GM23338 (cell line): ENCODE results near the gene CACNG6. TPM values are rescaled to one million over a fixed set of nuclear protein-coding genes. Genes with fewer than 3 reads are reported as not detected.
"Not testable (repeated sequence)": the region's sequence is repeated elsewhere in the genome, so short reads cannot be mapped to it uniquely, and the experiment has no call there.

Source experiments
- ATAC-seq: fragments of 200-7000 bp; cut with Tn5 transposase; 3 replicates; pipeline ENCODE4 v1.9.1; 2020
- DNase-seq: peaks from one replicate; pipeline ENCODE4 v3.0.0-alpha.2; 2015; ENCODE audit warnings: low spot score
- H2AFZ ChIP-seq: fragments of 200-600 bp; sonication (generic); 2 replicates; pipeline ENCODE4 v1.8.0; 2016; ENCODE audit warnings: antibody characterized with exemption, mild to moderate bottlenecking, moderate library complexity
- H3F3A ChIP-seq: fragments of 200-600 bp; sonication (generic); replicated peaks from 2 replicates; pipeline ENCODE4 v1.8.0; 2017; ENCODE audit warnings: antibody characterized with exemption, mixed run types, low read depth
- H3K27ac ChIP-seq: fragments of 200-600 bp; sonication (generic); 2 replicates; pipeline ENCODE4 v1.6.1; 2016; ENCODE audit warnings: low read depth
- H3K27me3 ChIP-seq: fragments of 200-600 bp; sonication (generic); 2 replicates; pipeline ENCODE4 v1.8.0; 2016; ENCODE audit warnings: mild to moderate bottlenecking, mixed run types, moderate library complexity; ENCODE audit not compliant: insufficient read depth
- H3K36me3 ChIP-seq: fragments of 200-600 bp; sonication (generic); 2 replicates; pipeline ENCODE4 v1.8.0; 2016; ENCODE audit warnings: mild to moderate bottlenecking; ENCODE audit not compliant: insufficient read depth
- H3K4me1 ChIP-seq: fragments of 200-600 bp; sonication (generic); 2 replicates; pipeline ENCODE4 v1.8.0; 2016; ENCODE audit warnings: mild to moderate bottlenecking, moderate library complexity; ENCODE audit not compliant: insufficient read depth
- H3K4me2 ChIP-seq: fragments of 200-600 bp; sonication (generic); 2 replicates; pipeline ENCODE4 v1.7.1; 2017; ENCODE audit warnings: mixed run types
- H3K4me3 ChIP-seq: fragments of 200-600 bp; sonication (generic); 2 replicates; pipeline ENCODE4 v1.6.1; 2016; ENCODE audit warnings: mixed run types
- H3K79me2 ChIP-seq: fragments of 200-600 bp; sonication (generic); replicated peaks from 2 replicates; pipeline ENCODE4 v1.8.0; 2017; ENCODE audit warnings: mild to moderate bottlenecking; ENCODE audit not compliant: insufficient read depth
- H3K9me2 ChIP-seq: fragments of 200-600 bp; sonication (generic); 2 replicates; pipeline ENCODE4 v1.8.0; 2017; ENCODE audit not compliant: insufficient read depth
- H4K20me1 ChIP-seq: fragments of 200-600 bp; sonication (generic); replicated peaks from 2 replicates; pipeline ENCODE4 v1.8.0; 2017; ENCODE audit warnings: mild to moderate bottlenecking; ENCODE audit not compliant: insufficient read depth
- H3K27ac Mint-ChIP-seq: 2 replicates; pipeline ENCODE4 v1.8.0; 2020; ENCODE audit warnings: inconsistent platforms, mild to moderate bottlenecking, moderate library complexity, mixed read lengths
- H3K27me3 Mint-ChIP-seq: 3 replicates; pipeline ENCODE4 v1.8.0; 2022; ENCODE audit warnings: low read depth, mild to moderate bottlenecking, moderate library complexity, mixed read lengths, inconsistent platforms; ENCODE audit not compliant: insufficient read depth, poor library complexity
- H3K36me3 Mint-ChIP-seq: 3 replicates; pipeline ENCODE4 v1.8.0; 2021; ENCODE audit warnings: low read depth, mild to moderate bottlenecking, inconsistent platforms, moderate library complexity, mixed read lengths
- H3K4me1 Mint-ChIP-seq: 3 replicates; pipeline ENCODE4 v1.8.0; 2020; ENCODE audit warnings: mild to moderate bottlenecking, inconsistent platforms, mixed read lengths
- H3K4me3 Mint-ChIP-seq: 3 replicates; pipeline ENCODE4 v1.8.0; 2021; ENCODE audit warnings: moderate library complexity, mild to moderate bottlenecking, inconsistent platforms, mixed read lengths
- H3K9me3 Mint-ChIP-seq: 3 replicates; pipeline ENCODE4 v1.8.0; 2020; ENCODE audit warnings: moderate library complexity, mild to moderate bottlenecking, inconsistent platforms, mixed read lengths
- CREB1 ChIP-seq: fragments of 250-450 bp; sonication (Bioruptor Pico); IDR thresholded peaks from 2 replicates; pipeline ENCODE4 v1.5.0; 2020; ENCODE audit warnings: low read depth, mild to moderate bottlenecking, moderate library complexity
- ETS1 ChIP-seq: IDR thresholded peaks from 2 replicates; pipeline ENCODE4 v1.6.1; 2016; ENCODE audit warnings: antibody characterized with exemption
- JUNB ChIP-seq: IDR thresholded peaks from one replicate; pipeline ENCODE4 v1.6.1; 2016; ENCODE audit warnings: antibody characterized with exemption; ENCODE audit not compliant: unreplicated experiment
- NANOG ChIP-seq: IDR thresholded peaks from 2 replicates; pipeline ENCODE4 v1.6.1; 2016; ENCODE audit warnings: antibody characterized with exemption, borderline replicate concordance
- POLR2AphosphoS5 ChIP-seq: IDR thresholded peaks from 2 replicates; pipeline ENCODE4 v1.6.1; 2016; ENCODE audit warnings: antibody characterized with exemption, low read depth
- STAT1 ChIP-seq: IDR thresholded peaks from one replicate; pipeline ENCODE4 v1.6.1; 2016; ENCODE audit warnings: antibody characterized with exemption; ENCODE audit not compliant: unreplicated experiment
- ZNF114 ChIP-seq: fragments of 250-450 bp; sonication (Bioruptor Pico); IDR thresholded peaks from 2 replicates; pipeline ENCODE4 v1.5.0; 2020; ENCODE audit warnings: mild to moderate bottlenecking, moderate library complexity
- polyA plus RNA-seq: library from polyadenylated mRNA; unstranded; fragments of >200 nt; fragmentation: Nextera tagmentation; extraction: Ambion mirVana; gene quantifications from 2 replicates; pipeline ENCODE4 v1.2.1, GENCODE V29; 2016
- total RNA-seq: library from RNA; depleted of rRNA; stranded (reverse); fragments of >200 nt; shearing (Covaris generic); gene quantifications from 2 replicates; pipeline ENCODE4 v1.2.3, GENCODE V29; 2014
- TF ChIP-seq, protein P1 (sequence below), 2 experiments: fragments of 200-600 bp in 1 of 2; sonication (generic) in 1 of 2; conservative IDR thresholded peaks; 2 replicates each; pipeline versions ENCODE4 v1.5.1 to v1.6.1; 2016 to 2017; ENCODE audit warnings: antibody characterized with exemption in 2 of 2, low read depth in 2 of 2, mild to moderate bottlenecking in 2 of 2, moderate library complexity in 1 of 2

The CACNG6 gene
- total and polyA plus RNA-seq, 2 experiments from 2014 or later, result 0.38 to 1.5 TPM

- Histone ChIP-seq H3K27me3 (no peaks in the 10 kb centered on the region), H3K4me1 (peaks cover 16% of the 10 kb centered on the region), H3K4me2 (peak overlapping the region; percentile 72), H3F3A (peaks cover 19% of the 10 kb centered on the region), H3K4me3 (peak overlapping the region; percentile 42), H4K20me1 (no peaks in the 10 kb centered on the region), H3K9me2 (no peaks in the 10 kb centered on the region), H3K27ac (no peak overlapping the region; the same call in 1 of the 2 replicates), H3K79me2 (no peaks in the 10 kb centered on the region), H2AFZ (no peak overlapping the region), H3K36me3 (no peaks in the 10 kb centered on the region)
- ATAC-seq (peak; percentile 20), DNase-seq (peak; percentile 89)
- peak overlapping the region; percentile 73 for H3K4me3 Mint-ChIP-seq
- H3K4me1 Mint-ChIP-seq, result peaks cover 31% of the 10 kb centered on the region
- H3K27me3 Mint-ChIP-seq, result peaks cover 18% of the 10 kb centered on the region
- H3K36me3 Mint-ChIP-seq, result peaks cover 3% of the 10 kb centered on the region
- H3K27ac Mint-ChIP-seq, result peak overlapping the region; percentile 71; the same call in 1 of the 2 replicates
- TF ChIP-seq ETS1 (peak; percentile 57), STAT1 (no peak), CREB1 (CRISPR knock-in tag) (peak; percentile 67)
- H3K9me3 Mint-ChIP-seq, result no peaks in the 10 kb centered on the region
Measured at GRCh38 chr19:53945441-53945840, 46.0 kb upstream of the CACNG6 start.

DNA sequence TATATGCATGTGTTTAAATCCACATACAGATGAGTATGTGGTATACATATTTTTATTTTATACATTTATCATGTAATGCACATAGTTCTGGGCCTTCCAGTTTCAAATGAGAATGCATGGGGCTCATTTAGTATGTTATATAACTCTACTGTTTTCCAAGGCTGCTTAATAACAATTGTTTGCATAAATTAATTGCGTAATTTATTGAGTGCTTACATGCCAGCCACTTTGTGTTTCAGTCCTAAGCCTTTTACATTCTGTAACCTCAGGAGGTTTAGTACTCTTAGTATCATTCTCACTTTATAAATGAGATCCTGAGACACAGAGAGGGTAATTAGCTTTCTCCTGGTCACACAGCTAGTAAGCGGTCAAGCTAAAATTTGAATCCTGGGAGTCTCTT, 45.4 kb upstream of the CACNG6 start:
- no peaks in the 10 kb centered on the region; the same call in 2 of the 3 replicates for H3K36me3 Mint-ChIP-seq
- H3K27me3 Mint-ChIP-seq, result peaks cover 18% of the 10 kb centered on the region
- H4K20me1 ChIP-seq, result no peaks in the 10 kb centered on the region
- peaks cover 16% of the 10 kb centered on the region for H3K4me1 ChIP-seq
- H3K9me3 Mint-ChIP-seq, result no peaks in the 10 kb centered on the region
- no peaks in the 10 kb centered on the region for H3K36me3 ChIP-seq
- TF ChIP-seq STAT1, result no peak
- peak overlapping the region; percentile 42 for H3K4me3 ChIP-seq
- H3K79me2 ChIP-seq, result no peaks in the 10 kb centered on the region
- no peak overlapping the region for H2AFZ ChIP-seq
- 0 out of 2 replicates have a peak overlapping the region, but pooled peaks have one; percentile 52 for H3K27ac Mint-ChIP-seq
- no peaks in the 10 kb centered on the region for H3K27me3 ChIP-seq
- peaks cover 31% of the 10 kb centered on the region for H3K4me1 Mint-ChIP-seq
- no peaks in the 10 kb centered on the region for H3K9me2 ChIP-seq
- ATAC-seq, result no peak
- no peak overlapping the region for H3K27ac ChIP-seq
- peaks cover 17% of the 10 kb centered on the region for H3F3A ChIP-seq
- H3K4me3 Mint-ChIP-seq, result peak overlapping the region; percentile 73
- peak overlapping the region; percentile 52 for H3K4me2 ChIP-seq
- no peak for DNase-seq

GRCh38 chr19:53947624-53948023, 43.8 kb upstream of the CACNG6 start:
- H3F3A ChIP-seq, result peaks cover 14% of the 10 kb centered on the region
- H4K20me1 ChIP-seq, result no peaks in the 10 kb centered on the region
- Mint-ChIP-seq H3K4me1 (peaks cover 39% of the 10 kb centered on the region), H3K27ac (no peak overlapping the region), H3K9me3 (no peaks in the 10 kb centered on the region), H3K36me3 (peaks cover 3% of the 10 kb centered on the region), H3K4me3 (peak overlapping the region; percentile 26; the same call in 1 of the 3 replicates), H3K27me3 (peaks cover 13% of the 10 kb centered on the region)
- H3K27me3 ChIP-seq, result no peaks in the 10 kb centered on the region
- no peak overlapping the region for H3K4me3 ChIP-seq
- ATAC-seq, result peak; percentile 76
- peaks cover 23% of the 10 kb centered on the region for H3K4me1 ChIP-seq
- H3K9me2 ChIP-seq, result no peaks in the 10 kb centered on the region
- no peak overlapping the region for H2AFZ ChIP-seq
- H3K79me2 ChIP-seq, result no peaks in the 10 kb centered on the region
- DNase-seq, result peak; percentile 85
- no peak overlapping the region for H3K27ac ChIP-seq
- no peaks in the 10 kb centered on the region for H3K36me3 ChIP-seq
- no peak overlapping the region for H3K4me2 ChIP-seq
- no peak for TF ChIP-seq ZNF114 (CRISPR knock-in tag)
- no peak for TF ChIP-seq ETS1
- TF ChIP-seq JUNB, result no peak
- no peak for TF ChIP-seq NANOG
- no peak for TF ChIP-seq POLR2AphosphoS5
- TF ChIP-seq, protein P1, sequence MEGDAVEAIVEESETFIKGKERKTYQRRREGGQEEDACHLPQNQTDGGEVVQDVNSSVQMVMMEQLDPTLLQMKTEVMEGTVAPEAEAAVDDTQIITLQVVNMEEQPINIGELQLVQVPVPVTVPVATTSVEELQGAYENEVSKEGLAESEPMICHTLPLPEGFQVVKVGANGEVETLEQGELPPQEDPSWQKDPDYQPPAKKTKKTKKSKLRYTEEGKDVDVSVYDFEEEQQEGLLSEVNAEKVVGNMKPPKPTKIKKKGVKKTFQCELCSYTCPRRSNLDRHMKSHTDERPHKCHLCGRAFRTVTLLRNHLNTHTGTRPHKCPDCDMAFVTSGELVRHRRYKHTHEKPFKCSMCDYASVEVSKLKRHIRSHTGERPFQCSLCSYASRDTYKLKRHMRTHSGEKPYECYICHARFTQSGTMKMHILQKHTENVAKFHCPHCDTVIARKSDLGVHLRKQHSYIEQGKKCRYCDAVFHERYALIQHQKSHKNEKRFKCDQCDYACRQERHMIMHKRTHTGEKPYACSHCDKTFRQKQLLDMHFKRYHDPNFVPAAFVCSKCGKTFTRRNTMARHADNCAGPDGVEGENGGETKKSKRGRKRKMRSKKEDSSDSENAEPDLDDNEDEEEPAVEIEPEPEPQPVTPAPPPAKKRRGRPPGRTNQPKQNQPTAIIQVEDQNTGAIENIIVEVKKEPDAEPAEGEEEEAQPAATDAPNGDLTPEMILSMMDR (conservative IDR thresholded peaks at IDR 0.05; ENCODE audit: low read depth in 2 of 2), result peak; percentile 67 to 83

DNA sequence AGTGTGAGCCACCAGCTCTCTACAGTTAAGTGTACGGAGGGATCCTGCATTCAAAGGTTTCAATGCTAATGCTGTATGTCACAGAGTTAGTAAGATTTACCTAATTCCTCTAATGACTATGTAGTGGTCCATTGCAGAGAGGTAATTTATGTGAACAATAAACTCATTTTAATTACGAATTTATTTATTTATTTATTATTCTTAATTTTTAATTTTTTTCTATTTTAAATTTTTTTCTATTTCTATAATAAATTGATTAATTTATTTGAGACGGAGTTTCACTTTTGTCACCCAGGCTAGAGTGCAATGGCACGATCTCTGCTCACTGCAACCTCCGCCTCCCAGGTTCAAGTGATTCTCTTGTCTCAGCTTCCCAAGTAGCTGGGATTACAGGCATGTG, 42.8 kb upstream of the CACNG6 start:
- Mint-ChIP-seq H3K27me3 (peaks cover 13% of the 10 kb centered on the region), H3K4me1 (peaks cover 38% of the 10 kb centered on the region)
- not testable (repeated sequence) for H3K9me2 ChIP-seq, H3K9me3 Mint-ChIP-seq, H3K27me3 ChIP-seq, H3K27ac Mint-ChIP-seq, H2AFZ ChIP-seq, H3K4me2 ChIP-seq, H3K4me3 ChIP-seq, ATAC-seq, DNase-seq, H3K36me3 ChIP-seq, H3K4me3 Mint-ChIP-seq, H4K20me1 ChIP-seq, H3K36me3 Mint-ChIP-seq, H3K79me2 ChIP-seq, H3K27ac ChIP-seq
- Histone ChIP-seq H3F3A (peaks cover 14% of the 10 kb centered on the region), H3K4me1 (peaks cover 22% of the 10 kb centered on the region)
